Skeletal muscle tissue (tissue), 4 donors: ENCODE results near the gene EIF4G1. TPM values are rescaled to one million over a fixed set of nuclear protein-coding genes. Genes with fewer than 3 reads are reported as not detected.

ENCODE experiments used
- H3K27ac ChIP-seq: one replicate; pipeline ENCODE4 v1.7.0; 2013; ENCODE audit warnings: mild to moderate bottlenecking, low read depth, low read length, inconsistent platforms
- H3K27me3 ChIP-seq, 3 donors: one replicate each; pipeline ENCODE4 v1.7.0; 2013; ENCODE audit warnings: low read length in 3 of 3; ENCODE audit not compliant: control insufficient read depth in 3 of 3, insufficient read depth in 3 of 3
- H3K36me3 ChIP-seq, 3 donors: one replicate each; pipeline ENCODE4 v1.7.0; 2013; ENCODE audit warnings: low read length in 3 of 3; ENCODE audit not compliant: control insufficient read depth in 3 of 3, insufficient read depth in 3 of 3
- H3K4me1 ChIP-seq, 3 donors: one replicate each; pipeline ENCODE4 v1.7.0; 2013; ENCODE audit warnings: low read length in 3 of 3, mild to moderate bottlenecking in 3 of 3; ENCODE audit not compliant: control insufficient read depth in 3 of 3, insufficient read depth in 3 of 3
- H3K4me3 ChIP-seq, 3 donors: one replicate each; pipeline ENCODE4 v1.7.0; 2013; ENCODE audit warnings: low read length in 3 of 3
- H3K9ac ChIP-seq, 3 donors: one replicate each; pipeline ENCODE4 v1.7.0; 2013; ENCODE audit warnings: low read length in 3 of 3, mild to moderate bottlenecking in 3 of 3, moderate library complexity in 2 of 3, low read depth in 1 of 3
- H3K9me3 ChIP-seq, 3 donors: one replicate each; pipeline ENCODE4 v1.7.0; 2013; ENCODE audit warnings: low read length in 3 of 3; ENCODE audit not compliant: control insufficient read depth in 3 of 3
- total RNA-seq: library from RNA; depleted of rRNA; stranded (reverse); fragments of >200 nt; gene quantifications from one replicate; pipeline ENCODE4 v1.2.3, GENCODE V29; 2014
- donor health status: Osteomylitis.

Gene EIF4G1
- total RNA-seq, 1 donor from 2014 or later: 162 TPM

GRCh38 chr3:184306341-184306972, 7.9 kb upstream of the EIF4G1 start:
- H3K9me3 ChIP-seq: no peaks in the 10 kb centered on the region
- H3K27ac ChIP-seq: no peak overlapping the region
- H3K4me3 ChIP-seq: no peak overlapping the region
- H3K9ac ChIP-seq: no peak overlapping the region
- peaks cover 0 to 4% (median 0%) of the 10 kb centered on the region in 3 donors for H3K4me1 ChIP-seq
- peaks cover 69 to 78% (median 71%) of the 10 kb centered on the region in 3 donors for H3K36me3 ChIP-seq
- H3K27me3 ChIP-seq: no peaks in the 10 kb centered on the region

- Histone ChIP-seq H3K27ac (no peak overlapping the region), H3K9me3 (no peaks in the 10 kb centered on the region), H3K4me3 (no peak overlapping the region), H3K4me1 (no peaks in the 10 kb centered on the region), H3K27me3 (no peaks in the 10 kb centered on the region), H3K9ac (no peak overlapping the region), H3K36me3 (peaks cover 55 to 64% (median 56%) of the 10 kb centered on the region in 3 donors)
These were observed 6.5 kb upstream of the EIF4G1 start for GRCh38 chr3:184307915-184308314.

- Histone ChIP-seq H3K36me3 (peaks cover 47 to 55% (median 48%) of the 10 kb centered on the region in 3 donors), H3K9ac (no peak overlapping the region), H3K27me3 (no peaks in the 10 kb centered on the region), H3K27ac (no peak overlapping the region), H3K4me1 (peaks cover 0 to 1% (median 0%) of the 10 kb centered on the region in 3 donors), H3K4me3 (no peak overlapping the region), H3K9me3 (no peaks in the 10 kb centered on the region)
These were observed 5.7 kb upstream of the EIF4G1 start for GRCh38 chr3:184308744-184309143.

- no peaks in the 10 kb centered on the region for H3K9me3 ChIP-seq
These were observed 2.8 kb upstream of the EIF4G1 start for GRCh38 chr3:184311633-184312032.

GRCh38 chr3:184314700-184315542, 515 bp downstream of the EIF4G1 start:
- peak overlapping the region; percentile 97 for H3K27ac ChIP-seq
- H3K27me3 ChIP-seq: no peaks in the 10 kb centered on the region
- H3K36me3 ChIP-seq: peaks cover 0 to 19% (median 11%) of the 10 kb centered on the region in 3 donors
- H3K9me3 ChIP-seq: no peaks in the 10 kb centered on the region
- H3K4me1 ChIP-seq: peaks cover 40 to 45% (median 41%) of the 10 kb centered on the region in 3 donors
- H3K9ac ChIP-seq: peak overlapping the region; percentile 82 to 96 (median 93)
- peak overlapping the region; percentile 72 to 93 (median 88) for H3K4me3 ChIP-seq

More at GRCh38 chr3:184311633-184312032, 2.8 kb upstream of the EIF4G1 start:
- Histone ChIP-seq H3K4me3 (no peak overlapping the region), H3K27ac (no peak overlapping the region), H3K4me1 (peaks cover 12 to 13% (median 12%) of the 10 kb centered on the region in 3 donors), H3K9ac (no peak overlapping the region), H3K36me3 (peaks cover 26 to 27% (median 27%) of the 10 kb centered on the region in 3 donors), H3K27me3 (no peaks in the 10 kb centered on the region)

GRCh38 chr3:184315543-184315867, 1.1 kb downstream of the EIF4G1 start:
- peaks cover 43 to 49% (median 45%) of the 10 kb centered on the region in 3 donors for H3K4me1 ChIP-seq
- no peaks in the 10 kb centered on the region for H3K27me3 ChIP-seq
- H3K4me3 ChIP-seq: peak overlapping the region; percentile 72 to 93 (median 88)
- H3K27ac ChIP-seq: peak overlapping the region; percentile 97
- peaks cover 0 to 20% (median 15%) of the 10 kb centered on the region in 3 donors for H3K36me3 ChIP-seq
- H3K9me3 ChIP-seq: no peaks in the 10 kb centered on the region
- peak overlapping the region; percentile 82 to 96 (median 93) for H3K9ac ChIP-seq

GRCh38 chr3:184315871-184316661, 1.7 kb downstream of the EIF4G1 start:
- H3K9ac ChIP-seq: peak overlapping the region; percentile 77 to 96 (median 82)
- no peaks in the 10 kb centered on the region for H3K27me3 ChIP-seq
- peak overlapping the region; percentile 97 for H3K27ac ChIP-seq
- H3K9me3 ChIP-seq: no peaks in the 10 kb centered on the region
- H3K4me1 ChIP-seq: peaks cover 49 to 54% (median 50%) of the 10 kb centered on the region in 3 donors
- peaks cover 5 to 26% (median 20%) of the 10 kb centered on the region in 3 donors for H3K36me3 ChIP-seq
- H3K4me3 ChIP-seq: peak overlapping the region; percentile 72 to 93 (median 88)

- H3K36me3 ChIP-seq: peaks cover 13 to 33% (median 28%) of the 10 kb centered on the region in 3 donors
- H3K4me3 ChIP-seq: peak overlapping the region; percentile 72 to 93 (median 88)
- H3K9ac ChIP-seq: peak overlapping the region in 2 of 3 donors; percentile 77 to 96
- H3K4me1 ChIP-seq: peaks cover 56 to 61% (median 58%) of the 10 kb centered on the region in 3 donors
- H3K27me3 ChIP-seq: no peaks in the 10 kb centered on the region
- peak overlapping the region; percentile 97 for H3K27ac ChIP-seq
- no peaks in the 10 kb centered on the region for H3K9me3 ChIP-seq
These were observed 2.4 kb downstream of the EIF4G1 start for GRCh38 chr3:184316792-184317191.

- H3K9me3 ChIP-seq: no peaks in the 10 kb centered on the region
- H3K27me3 ChIP-seq: no peaks in the 10 kb centered on the region
- peaks cover 60 to 65% (median 62%) of the 10 kb centered on the region in 3 donors for H3K4me1 ChIP-seq
- H3K9ac ChIP-seq: peak overlapping the region in 2 of 3 donors; percentile 77 to 96
- H3K36me3 ChIP-seq: peaks cover 17 to 37% (median 31%) of the 10 kb centered on the region in 3 donors
- H3K4me3 ChIP-seq: peak overlapping the region in 2 of 3 donors; percentile 72 to 93
- peak overlapping the region; percentile 28 for H3K27ac ChIP-seq
These were observed 2.8 kb downstream of the EIF4G1 start for GRCh38 chr3:184317201-184317600.
